Suprapubic skin (tissue), 3 donors: ENCODE data around the gene CEP72.

ENCODE experiments used
- CTCF ChIP-seq, 2 donors: fragments of 200-600 bp in 1 of 2; fragments of 450-650 bp in 1 of 2; sonication (generic) in 1 of 2; IDR thresholded peaks; one replicate each; pipeline ENCODE4 v1.5.1; 2016 to 2019; ENCODE audit warnings: antibody characterized with exemption in 2 of 2, mild to moderate bottlenecking in 1 of 2, moderate library complexity in 1 of 2
- POLR2A ChIP-seq, 2 donors: fragments of 450-650 bp; IDR thresholded peaks; one replicate each; pipeline ENCODE4 v1.6.1; 2017; ENCODE audit warnings: antibody characterized with exemption in 2 of 2, mild to moderate bottlenecking in 2 of 2, moderate library complexity in 2 of 2

DNA sequence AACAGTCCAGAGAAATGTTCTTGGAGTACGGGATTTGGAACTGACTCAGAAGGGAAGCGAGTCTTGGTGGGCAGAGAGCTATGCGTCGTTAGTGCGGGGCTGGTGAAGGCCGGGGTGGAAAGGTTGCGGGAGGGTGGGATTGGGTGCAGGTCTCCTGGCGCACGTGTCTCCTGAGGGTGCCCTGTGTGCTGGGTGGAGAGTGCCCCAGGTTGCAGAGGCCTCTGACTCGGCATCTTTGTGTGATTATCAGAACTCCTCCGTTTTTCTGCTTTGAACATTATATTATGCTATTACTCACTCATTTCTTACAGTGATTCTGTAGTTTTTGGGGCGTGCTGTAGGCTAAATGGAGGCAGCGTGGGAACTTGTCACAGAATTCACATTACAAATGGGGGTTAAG, 11.4 kb downstream of the CEP72 start:
- no peak for TF ChIP-seq CTCF (IDR thresholded peaks at IDR 0.05)
- no peak for TF ChIP-seq POLR2A (IDR thresholded peaks at IDR 0.05)
